Endothelial cell of umbilical vein (primary cell): Measurements from ENCODE around the gene SLC16A4.

Source experiments
- EZH2 ChIP-seq: IDR thresholded peaks from 2 replicates; pipeline ENCODE4 v1.6.1; 2012; ENCODE audit warnings: borderline replicate concordance, low read depth, mild to moderate bottlenecking, moderate library complexity, low read length, inconsistent platforms; ENCODE audit not compliant: severe bottlenecking
- POLR2A ChIP-seq: IDR thresholded peaks from 2 replicates; pipeline ENCODE4 v1.6.1; 2012; ENCODE audit warnings: low read depth, mild to moderate bottlenecking, control low read depth, low read length
- POLR2AphosphoS5 ChIP-seq: IDR thresholded peaks from 2 replicates; pipeline ENCODE4 v1.6.1; 2012; ENCODE audit warnings: low read depth, mild to moderate bottlenecking, control low read depth, low read length, moderate library complexity; ENCODE audit not compliant: insufficient read depth
- TF ChIP-seq, protein P1 (sequence below), 2 donors: IDR thresholded peaks; 1 replicate in 1 of 2; 2 replicates in 1 of 2; pipeline ENCODE4 v1.5.1; 2011; ENCODE audit warnings: low read length in 2 of 2, mild to moderate bottlenecking in 2 of 2, moderate library complexity in 2 of 2, control low read depth in 1 of 2, inconsistent platforms in 1 of 2, low read depth in 1 of 2; ENCODE audit not compliant: insufficient read depth in 1 of 2; ENCODE audit errors: extremely low read depth in 1 of 2

- TF ChIP-seq POLR2A (no peak), POLR2AphosphoS5 (no peak), EZH2 (no peak)
- TF ChIP-seq, protein P1, sequence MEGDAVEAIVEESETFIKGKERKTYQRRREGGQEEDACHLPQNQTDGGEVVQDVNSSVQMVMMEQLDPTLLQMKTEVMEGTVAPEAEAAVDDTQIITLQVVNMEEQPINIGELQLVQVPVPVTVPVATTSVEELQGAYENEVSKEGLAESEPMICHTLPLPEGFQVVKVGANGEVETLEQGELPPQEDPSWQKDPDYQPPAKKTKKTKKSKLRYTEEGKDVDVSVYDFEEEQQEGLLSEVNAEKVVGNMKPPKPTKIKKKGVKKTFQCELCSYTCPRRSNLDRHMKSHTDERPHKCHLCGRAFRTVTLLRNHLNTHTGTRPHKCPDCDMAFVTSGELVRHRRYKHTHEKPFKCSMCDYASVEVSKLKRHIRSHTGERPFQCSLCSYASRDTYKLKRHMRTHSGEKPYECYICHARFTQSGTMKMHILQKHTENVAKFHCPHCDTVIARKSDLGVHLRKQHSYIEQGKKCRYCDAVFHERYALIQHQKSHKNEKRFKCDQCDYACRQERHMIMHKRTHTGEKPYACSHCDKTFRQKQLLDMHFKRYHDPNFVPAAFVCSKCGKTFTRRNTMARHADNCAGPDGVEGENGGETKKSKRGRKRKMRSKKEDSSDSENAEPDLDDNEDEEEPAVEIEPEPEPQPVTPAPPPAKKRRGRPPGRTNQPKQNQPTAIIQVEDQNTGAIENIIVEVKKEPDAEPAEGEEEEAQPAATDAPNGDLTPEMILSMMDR (IDR thresholded peaks at IDR 0.05; ENCODE audit: extremely low read depth in 1 of 2, insufficient read depth in 1 of 2, low read depth in 1 of 2, low read length in 2 of 2): no peak
Measured at GRCh38 chr1:110424699-110425611, 34.1 kb upstream of the SLC16A4 start.
